Right lobe of liver (tissue), 4 donors: Measurements from ENCODE around the gene ADCY9.
"Not testable (repeated sequence)": the region's sequence is repeated elsewhere in the genome, so short reads cannot be mapped to it uniquely, and the experiment has no call there.

ENCODE experiments used
- CTCF ChIP-seq, 4 donors: fragments of 200-600 bp in 3 of 4; fragments of 450-650 bp in 1 of 4; IDR thresholded peaks; one replicate each; pipeline versions ENCODE4 v1.5.1 to v1.8.0; 2016 to 2022; ENCODE audit warnings: antibody characterized with exemption in 4 of 4, mild to moderate bottlenecking in 2 of 4
- POLR2A ChIP-seq: fragments of 450-650 bp; IDR thresholded peaks from one replicate; pipeline ENCODE4 v1.6.1; 2017; ENCODE audit warnings: antibody characterized with exemption, mild to moderate bottlenecking
- donor health status: DM: no; HTN: no; CAD: no.
- donor health status: DM: no; HTN: no; CAD: no.
- donor health status: DM: no; HTN: yes; CAD: no.

GRCh38 chr16:4045561-4045960, 70.7 kb downstream of the ADCY9 start:
- TF ChIP-seq CTCF (IDR thresholded peaks at IDR 0.05); POLR2A: not testable (repeated sequence)
